Measurements from ENCODE around the gene TXNDC11.

DNA sequence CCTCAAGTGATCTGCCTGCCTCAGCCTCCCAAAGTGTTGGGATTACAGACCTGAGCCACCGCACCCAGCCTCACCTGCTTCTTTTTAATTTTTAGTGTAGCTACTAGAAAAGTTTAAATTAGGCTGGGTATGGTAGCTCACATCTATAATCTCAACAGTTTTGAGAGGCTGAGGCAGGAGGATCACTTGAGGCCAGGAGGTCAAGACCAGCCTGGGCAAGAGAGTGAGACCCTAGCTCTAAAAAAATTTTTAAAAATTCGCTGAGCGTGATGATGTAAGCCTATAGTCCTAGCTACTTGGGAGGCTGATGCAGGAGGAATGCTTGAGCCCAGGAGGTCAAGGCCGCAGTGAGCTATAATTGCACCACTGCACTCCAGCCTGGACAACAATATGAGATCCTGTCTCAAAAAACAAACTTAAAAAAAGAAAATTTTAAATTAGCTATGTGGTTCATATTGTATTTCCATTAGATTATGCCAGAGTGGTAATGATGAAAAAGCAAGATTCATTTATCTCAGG, 34.9 kb downstream of the TXNDC11 start:
- TF ChIP-seq POLR2A (IDR thresholded peaks at IDR 0.05) = no peak
- TF ChIP-seq, protein P1, sequence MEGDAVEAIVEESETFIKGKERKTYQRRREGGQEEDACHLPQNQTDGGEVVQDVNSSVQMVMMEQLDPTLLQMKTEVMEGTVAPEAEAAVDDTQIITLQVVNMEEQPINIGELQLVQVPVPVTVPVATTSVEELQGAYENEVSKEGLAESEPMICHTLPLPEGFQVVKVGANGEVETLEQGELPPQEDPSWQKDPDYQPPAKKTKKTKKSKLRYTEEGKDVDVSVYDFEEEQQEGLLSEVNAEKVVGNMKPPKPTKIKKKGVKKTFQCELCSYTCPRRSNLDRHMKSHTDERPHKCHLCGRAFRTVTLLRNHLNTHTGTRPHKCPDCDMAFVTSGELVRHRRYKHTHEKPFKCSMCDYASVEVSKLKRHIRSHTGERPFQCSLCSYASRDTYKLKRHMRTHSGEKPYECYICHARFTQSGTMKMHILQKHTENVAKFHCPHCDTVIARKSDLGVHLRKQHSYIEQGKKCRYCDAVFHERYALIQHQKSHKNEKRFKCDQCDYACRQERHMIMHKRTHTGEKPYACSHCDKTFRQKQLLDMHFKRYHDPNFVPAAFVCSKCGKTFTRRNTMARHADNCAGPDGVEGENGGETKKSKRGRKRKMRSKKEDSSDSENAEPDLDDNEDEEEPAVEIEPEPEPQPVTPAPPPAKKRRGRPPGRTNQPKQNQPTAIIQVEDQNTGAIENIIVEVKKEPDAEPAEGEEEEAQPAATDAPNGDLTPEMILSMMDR (IDR thresholded peaks at IDR 0.05) = no peak

Measured in lower leg skin (tissue), 3 donors.